ENCODE measurements around the gene HNRNPAB. TPM values are rescaled to one million over a fixed set of nuclear protein-coding genes. Genes with fewer than 3 reads are reported as not detected.
A peak's percentile ranks its signal among the peaks of the same experiment; 100 is the strongest.
"Not testable (repeated sequence)": the region's sequence is repeated elsewhere in the genome, so short reads cannot be mapped to it uniquely, and the experiment has no call there.

HNRNPAB gene
- total RNA-seq, 1 donor from 2014 or later = 393 TPM

DNA sequence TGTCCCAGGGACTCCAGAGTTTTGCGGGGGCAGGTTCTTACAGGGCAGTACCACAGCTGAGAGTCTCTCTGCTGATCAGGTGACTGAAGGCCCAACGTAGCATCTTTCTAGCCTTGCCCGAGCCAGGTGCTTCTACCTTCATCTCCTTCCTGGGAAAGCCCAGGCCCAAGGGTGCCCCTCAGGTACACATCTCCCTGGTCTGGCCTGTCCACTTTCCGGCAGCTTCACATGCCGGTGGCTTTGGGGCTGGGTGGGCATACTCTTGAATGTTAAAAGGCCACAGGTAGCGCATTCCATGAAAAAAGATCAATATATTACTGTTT is 33.9 kb downstream of the HNRNPAB start:
- no peak for DNase-seq (ENCODE audit: low spot score)
- H3K27ac Mint-ChIP-seq = no peak overlapping the region
- no peaks in the 10 kb centered on the region for H3K27me3 Mint-ChIP-seq (ENCODE audit: low read depth)
- H3K4me1 Mint-ChIP-seq (ENCODE audit: low read depth) = peaks cover 30% of the 10 kb centered on the region
- intact Hi-C loops (cut with micrococcal nuclease) = no loop called here
- H3K9me3 Mint-ChIP-seq = no peaks in the 10 kb centered on the region
- H3K36me3 Mint-ChIP-seq (ENCODE audit: low read depth) = no peaks in the 10 kb centered on the region
- H3K4me3 Mint-ChIP-seq (ENCODE audit: low read depth) = no peak overlapping the region

GRCh38 chr5:178238711-178239592 is 34.6 kb downstream of the HNRNPAB start:
- H3K4me1 Mint-ChIP-seq (ENCODE audit: low read depth) = peaks cover 30% of the 10 kb centered on the region
- peak overlapping the region; percentile 21 for H3K4me3 Mint-ChIP-seq (ENCODE audit: low read depth)
- peak overlapping the region; percentile 87 for H3K27ac Mint-ChIP-seq
- no peaks in the 10 kb centered on the region for H3K27me3 Mint-ChIP-seq (ENCODE audit: low read depth)
- no peaks in the 10 kb centered on the region for H3K9me3 Mint-ChIP-seq
- H3K36me3 Mint-ChIP-seq (ENCODE audit: low read depth) = no peaks in the 10 kb centered on the region
- intact Hi-C loops (cut with micrococcal nuclease) = no loop called here
- no peak for DNase-seq (ENCODE audit: low spot score)

GRCh38 chr5:178239626-178240301 is 35.4 kb downstream of the HNRNPAB start:
- H3K4me3 Mint-ChIP-seq (ENCODE audit: low read depth) = peak overlapping the region; percentile 26

DNA sequence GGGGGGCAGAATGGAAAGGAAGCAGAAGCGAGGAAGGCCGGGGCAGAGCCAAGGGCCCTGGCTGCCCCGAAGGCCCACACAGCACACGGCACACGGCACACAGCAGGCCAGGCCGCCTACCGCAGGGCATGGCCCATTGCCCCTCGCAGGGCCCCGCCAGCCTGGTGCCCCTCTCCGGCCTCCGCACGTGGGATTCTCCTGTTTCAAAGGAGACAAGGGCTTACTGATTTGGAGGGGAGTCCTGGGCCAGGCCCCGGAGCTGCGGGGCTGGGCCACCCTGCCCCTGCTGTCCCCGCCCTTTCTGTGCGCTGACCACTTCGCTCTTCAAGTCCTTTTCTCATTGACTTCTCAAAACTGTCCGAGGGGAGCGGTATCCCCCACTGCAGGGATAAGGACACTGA is 36.0 kb downstream of the HNRNPAB start:
- H3K36me3 Mint-ChIP-seq (ENCODE audit: low read depth) = no peaks in the 10 kb centered on the region
- no peak overlapping the region for H3K4me3 Mint-ChIP-seq (ENCODE audit: low read depth)
- intact Hi-C loops (cut with micrococcal nuclease) = no loop called here
- H3K27ac Mint-ChIP-seq = peak overlapping the region; percentile 87
- DNase-seq (ENCODE audit: low spot score) = no peak
- H3K27me3 Mint-ChIP-seq (ENCODE audit: low read depth) = no peaks in the 10 kb centered on the region
- peaks cover 22% of the 10 kb centered on the region for H3K4me1 Mint-ChIP-seq (ENCODE audit: low read depth)
- no peaks in the 10 kb centered on the region for H3K9me3 Mint-ChIP-seq

More at GRCh38 chr5:178239626-178240301, 35.4 kb downstream of the HNRNPAB start:
- H3K27me3 Mint-ChIP-seq (ENCODE audit: low read depth); intact Hi-C loops (cut with micrococcal nuclease); DNase-seq (ENCODE audit: low spot score); H3K36me3 Mint-ChIP-seq (ENCODE audit: low read depth); H3K9me3 Mint-ChIP-seq: not testable (repeated sequence)
- Mint-ChIP-seq H3K4me1 (ENCODE audit: low read depth) (peaks cover 26% of the 10 kb centered on the region), H3K27ac (peak overlapping the region; percentile 87)

- no peaks in the 10 kb centered on the region for H3K27me3 Mint-ChIP-seq (ENCODE audit: low read depth)
- H3K4me3 Mint-ChIP-seq (ENCODE audit: low read depth) = peak overlapping the region; percentile 6
- H3K9me3 Mint-ChIP-seq = no peaks in the 10 kb centered on the region
- H3K4me1 Mint-ChIP-seq (ENCODE audit: low read depth) = peaks cover 22% of the 10 kb centered on the region
- peak overlapping the region; percentile 68 for H3K27ac Mint-ChIP-seq
- H3K36me3 Mint-ChIP-seq (ENCODE audit: low read depth) = no peaks in the 10 kb centered on the region
- intact Hi-C loops (cut with micrococcal nuclease) = no loop called here
- DNase-seq (ENCODE audit: low spot score) = no peak
These were observed 36.4 kb downstream of the HNRNPAB start for GRCh38 chr5:178240766-178241165.

GRCh38 chr5:178241231-178241663 is 36.9 kb downstream of the HNRNPAB start:
- H3K4me1 Mint-ChIP-seq (ENCODE audit: low read depth) = peaks cover 22% of the 10 kb centered on the region
- no peaks in the 10 kb centered on the region for H3K27me3 Mint-ChIP-seq (ENCODE audit: low read depth)
- intact Hi-C loops (cut with micrococcal nuclease) = no loop called here
- no peaks in the 10 kb centered on the region for H3K36me3 Mint-ChIP-seq (ENCODE audit: low read depth)
- H3K27ac Mint-ChIP-seq = peak overlapping the region; percentile 68
- H3K4me3 Mint-ChIP-seq (ENCODE audit: low read depth) = peak overlapping the region; percentile 10
- DNase-seq (ENCODE audit: low spot score) = no peak
- H3K9me3 Mint-ChIP-seq = no peaks in the 10 kb centered on the region

DNA sequence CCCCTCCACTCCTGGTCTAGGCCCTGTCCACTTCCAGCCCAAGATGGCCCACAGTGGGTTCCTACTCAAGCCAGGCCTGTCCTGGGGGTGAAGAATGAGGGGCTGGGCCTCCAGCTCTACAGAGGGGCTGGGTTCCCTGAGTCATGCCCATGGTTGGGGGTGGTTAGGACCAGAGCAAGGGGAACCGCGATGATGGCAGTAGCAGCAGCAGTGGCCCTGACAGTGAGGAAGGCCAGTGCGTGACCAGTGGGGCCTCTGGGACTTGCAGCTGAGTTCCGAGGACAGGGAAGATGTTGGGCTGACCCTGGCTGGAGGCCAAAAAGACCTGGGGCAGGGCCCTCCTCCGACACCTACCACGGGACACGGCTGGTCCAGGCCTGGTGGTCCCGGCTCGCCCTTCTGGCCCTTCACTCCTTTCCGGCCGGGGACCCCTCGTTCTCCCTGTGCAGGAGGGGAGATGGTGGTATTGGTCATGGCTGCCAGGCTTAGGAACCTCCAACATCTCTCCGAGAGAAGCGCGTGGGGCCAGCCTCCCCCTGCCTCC is 37.4 kb downstream of the HNRNPAB start:
- Mint-ChIP-seq H3K27me3 (ENCODE audit: low read depth) (no peaks in the 10 kb centered on the region), H3K27ac (no peak overlapping the region), H3K4me1 (ENCODE audit: low read depth) (peaks cover 17% of the 10 kb centered on the region), H3K9me3 (no peaks in the 10 kb centered on the region), H3K4me3 (ENCODE audit: low read depth) (no peak overlapping the region), H3K36me3 (ENCODE audit: low read depth) (no peaks in the 10 kb centered on the region)
- intact Hi-C loops (cut with micrococcal nuclease) = no loop called here
- no peak for DNase-seq (ENCODE audit: low spot score)

DNA sequence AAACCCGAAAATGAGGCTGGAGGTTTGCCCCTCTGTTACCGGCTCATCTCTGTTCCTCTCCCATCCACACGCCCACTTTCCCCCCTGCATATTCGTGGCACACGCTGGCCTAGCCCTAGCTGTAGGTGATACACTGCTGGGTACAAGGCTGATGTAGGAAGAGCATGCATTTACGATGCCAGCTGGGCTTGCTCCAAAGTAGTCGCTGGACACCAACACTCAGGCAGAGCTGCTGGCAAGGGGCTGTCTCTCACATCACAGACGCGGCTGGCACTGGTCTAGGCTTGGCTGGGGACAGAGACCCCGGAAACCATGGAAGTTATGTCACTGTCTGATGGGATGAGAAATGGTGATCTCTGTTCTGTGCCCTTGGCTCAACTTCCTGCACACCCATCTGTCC is 38.1 kb downstream of the HNRNPAB start:
- Mint-ChIP-seq H3K4me3 (ENCODE audit: low read depth) (no peak overlapping the region), H3K27me3 (ENCODE audit: low read depth) (no peaks in the 10 kb centered on the region), H3K36me3 (ENCODE audit: low read depth) (no peaks in the 10 kb centered on the region), H3K27ac (no peak overlapping the region), H3K4me1 (ENCODE audit: low read depth) (peaks cover 17% of the 10 kb centered on the region), H3K9me3 (no peaks in the 10 kb centered on the region)
- intact Hi-C loops (cut with micrococcal nuclease) = no loop called here
- no peak for DNase-seq (ENCODE audit: low spot score)

DNA sequence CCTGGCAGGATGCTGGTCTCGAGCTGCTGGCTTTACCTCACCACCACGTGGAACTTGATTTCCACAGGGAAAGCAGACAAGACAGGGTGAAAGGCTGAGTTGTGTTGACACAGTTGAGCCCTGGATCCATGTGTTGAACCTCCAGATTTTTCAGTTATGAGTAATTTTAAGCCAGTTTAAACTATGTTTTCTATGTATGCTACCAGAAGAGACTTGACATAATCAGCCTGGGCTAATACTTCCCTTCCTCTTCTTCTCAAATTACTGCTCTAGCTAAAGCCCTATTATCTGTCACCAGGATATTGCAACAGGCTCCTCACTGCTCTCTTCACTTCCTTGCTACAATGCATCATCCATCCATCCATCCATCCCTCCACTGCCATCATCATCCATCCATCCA is 40.2 kb downstream of the HNRNPAB start:
- no peaks in the 10 kb centered on the region for H3K9me3 Mint-ChIP-seq
- no peak for DNase-seq (ENCODE audit: low spot score)
- intact Hi-C loops (cut with micrococcal nuclease) = no loop called here
- H3K27me3 Mint-ChIP-seq (ENCODE audit: low read depth) = no peaks in the 10 kb centered on the region
- H3K36me3 Mint-ChIP-seq (ENCODE audit: low read depth) = no peaks in the 10 kb centered on the region
- peaks cover 14% of the 10 kb centered on the region for H3K4me1 Mint-ChIP-seq (ENCODE audit: low read depth)
- H3K4me3 Mint-ChIP-seq (ENCODE audit: low read depth) = no peak overlapping the region
- no peak overlapping the region for H3K27ac Mint-ChIP-seq

GRCh38 chr5:178245389-178245788 is 41.1 kb downstream of the HNRNPAB start:
- DNase-seq (ENCODE audit: low spot score) = no peak
- peaks cover 12% of the 10 kb centered on the region for H3K4me1 Mint-ChIP-seq (ENCODE audit: low read depth)
- no peak overlapping the region for H3K4me3 Mint-ChIP-seq (ENCODE audit: low read depth)
- no peaks in the 10 kb centered on the region for H3K27me3 Mint-ChIP-seq (ENCODE audit: low read depth)
- H3K9me3 Mint-ChIP-seq = no peaks in the 10 kb centered on the region
- no peak overlapping the region for H3K27ac Mint-ChIP-seq
- no peaks in the 10 kb centered on the region for H3K36me3 Mint-ChIP-seq (ENCODE audit: low read depth)
- intact Hi-C loops (cut with micrococcal nuclease) = no loop called here

DNA sequence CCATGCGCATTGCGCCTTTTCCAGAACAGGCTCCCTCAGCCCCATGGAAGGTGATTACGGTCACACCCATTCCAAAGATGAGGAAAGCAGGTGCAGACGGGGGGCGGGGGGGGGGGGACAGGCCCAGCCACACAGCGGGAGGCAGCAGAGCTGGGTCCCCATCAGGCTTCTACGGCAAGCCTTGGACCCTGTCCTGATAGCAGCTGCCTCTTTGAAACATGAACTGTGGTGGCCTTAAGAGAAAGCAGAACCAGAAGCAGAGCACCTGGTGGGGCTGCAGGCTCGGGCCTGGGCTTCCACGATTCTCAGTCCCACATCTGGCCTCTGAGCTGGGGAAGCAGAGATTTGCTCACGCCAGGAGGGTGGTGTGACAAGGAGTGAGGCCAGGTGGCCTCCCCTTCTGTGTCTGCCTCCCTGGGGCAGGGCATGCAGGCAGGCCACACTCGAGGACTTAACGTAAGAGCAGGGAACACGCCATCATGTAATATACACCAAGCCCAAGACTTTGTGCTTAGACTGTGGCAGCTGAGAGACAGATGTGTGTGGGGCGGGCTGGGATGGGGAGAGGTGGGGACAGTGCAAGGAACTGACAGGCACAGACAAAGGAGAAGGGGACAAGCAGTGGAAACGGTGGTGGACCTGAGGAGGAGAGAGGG is 42.4 kb downstream of the HNRNPAB start:
- DNase-seq (ENCODE audit: low spot score) = no peak
- peaks cover 5% of the 10 kb centered on the region for H3K4me1 Mint-ChIP-seq (ENCODE audit: low read depth)

GRCh38 chr5:178247481-178248456 is 43.4 kb downstream of the HNRNPAB start:
- peaks cover 5% of the 10 kb centered on the region for H3K4me1 Mint-ChIP-seq (ENCODE audit: low read depth)
- intact Hi-C loops (cut with micrococcal nuclease) = no loop called here
- no peak for DNase-seq (ENCODE audit: low spot score)
- H3K27me3 Mint-ChIP-seq (ENCODE audit: low read depth) = no peaks in the 10 kb centered on the region
- H3K9me3 Mint-ChIP-seq = no peaks in the 10 kb centered on the region
- H3K36me3 Mint-ChIP-seq (ENCODE audit: low read depth) = no peaks in the 10 kb centered on the region
- no peak overlapping the region for H3K4me3 Mint-ChIP-seq (ENCODE audit: low read depth)
- H3K27ac Mint-ChIP-seq = no peak overlapping the region

More for the DNA sequence above, 42.4 kb downstream of the HNRNPAB start:
- H3K27me3 Mint-ChIP-seq (ENCODE audit: low read depth) = no peaks in the 10 kb centered on the region
- H3K36me3 Mint-ChIP-seq (ENCODE audit: low read depth) = no peaks in the 10 kb centered on the region
- intact Hi-C loops (cut with micrococcal nuclease) = no loop called here
- no peaks in the 10 kb centered on the region for H3K9me3 Mint-ChIP-seq
- no peak overlapping the region for H3K4me3 Mint-ChIP-seq (ENCODE audit: low read depth)
- no peak overlapping the region for H3K27ac Mint-ChIP-seq
